Mesenchymal stem cell (in vitro differentiated cells and primary cell): ENCODE measurements around the gene MAPK8.

Experiments used
- DNase-seq: peaks from one replicate; pipeline ENCODE4 v3.0.0-alpha.2; 2013
- H2AFZ ChIP-seq: one replicate; pipeline ENCODE4 v1.6.1; 2013; ENCODE audit warnings: low read depth, mild to moderate bottlenecking, control low read depth, inconsistent platforms, low read length, moderate library complexity
- H2AK5ac ChIP-seq: 2 replicates; pipeline ENCODE4 v1.6.1; 2013; ENCODE audit warnings: low read length, moderate library complexity, mild to moderate bottlenecking, inconsistent platforms; ENCODE audit not compliant: severe bottlenecking
- H2BK120ac ChIP-seq: one replicate; pipeline ENCODE4 v1.6.1; 2013; ENCODE audit warnings: low read depth, mild to moderate bottlenecking, inconsistent platforms, low read length, moderate library complexity
- H2BK12ac ChIP-seq, 2 experiments: one replicate each; pipeline ENCODE4 v1.6.1; 2013; ENCODE audit warnings: inconsistent platforms in 2 of 2, low read length in 2 of 2, mild to moderate bottlenecking in 2 of 2, moderate library complexity in 2 of 2, control low read depth in 1 of 2
- H2BK15ac ChIP-seq: one replicate; pipeline ENCODE4 v1.6.1; 2013; ENCODE audit warnings: mild to moderate bottlenecking, low read depth, inconsistent platforms; ENCODE audit not compliant: poor library complexity, severe bottlenecking
- H2BK5ac ChIP-seq: 2 replicates; pipeline ENCODE4 v1.6.1; 2013; ENCODE audit warnings: low read depth, mild to moderate bottlenecking, low read length, control low read depth, inconsistent platforms; ENCODE audit not compliant: poor library complexity, severe bottlenecking
- H3K14ac ChIP-seq, 2 experiments: one replicate each; pipeline ENCODE4 v1.6.1; 2013; ENCODE audit warnings: inconsistent platforms in 2 of 2, low read length in 2 of 2, control low read depth in 1 of 2, mild to moderate bottlenecking in 1 of 2, moderate library complexity in 1 of 2
- H3K18ac ChIP-seq, 2 experiments: one replicate each; pipeline ENCODE4 v1.6.1; 2013; ENCODE audit warnings: inconsistent platforms in 2 of 2, low read length in 2 of 2, control low read depth in 1 of 2, low read depth in 1 of 2, mild to moderate bottlenecking in 1 of 2
- H3K23ac ChIP-seq, 2 experiments: one replicate each; pipeline ENCODE4 v1.6.1; 2013; ENCODE audit warnings: inconsistent platforms in 2 of 2, low read length in 2 of 2, mild to moderate bottlenecking in 2 of 2, moderate library complexity in 2 of 2, control low read depth in 1 of 2
- H3K27ac ChIP-seq: 2 replicates; pipeline ENCODE4 v1.5.1; 2013; ENCODE audit warnings: mild to moderate bottlenecking, moderate library complexity, low read length, control low read depth, inconsistent platforms; ENCODE audit not compliant: poor library complexity, severe bottlenecking
- H3K27me3 ChIP-seq, 2 experiments: 2 replicates each; pipeline versions ENCODE4 v1.6.1 to v1.7.0; 2013; ENCODE audit warnings: low read length in 2 of 2, mild to moderate bottlenecking in 2 of 2, moderate library complexity in 2 of 2, control low read depth in 1 of 2, inconsistent platforms in 1 of 2; ENCODE audit not compliant: control insufficient read depth in 1 of 2, insufficient read depth in 1 of 2
- H3K36me3 ChIP-seq, 2 experiments: 2 replicates each; pipeline versions ENCODE4 v1.6.1 to v1.7.0; 2013; ENCODE audit warnings: low read length in 2 of 2, control low read depth in 1 of 2, inconsistent platforms in 1 of 2, low read depth in 1 of 2, mild to moderate bottlenecking in 1 of 2; ENCODE audit not compliant: insufficient read depth in 2 of 2, control insufficient read depth in 1 of 2
- H3K4ac ChIP-seq, 2 experiments: one replicate each; pipeline ENCODE4 v1.6.1; 2013; ENCODE audit warnings: inconsistent platforms in 2 of 2, low read length in 2 of 2, mild to moderate bottlenecking in 2 of 2, moderate library complexity in 2 of 2, control low read depth in 1 of 2, low read depth in 1 of 2
- H3K4me1 ChIP-seq: 2 replicates; pipeline ENCODE4 v1.6.1; 2013; ENCODE audit warnings: low read depth, low read length, control low read depth; ENCODE audit not compliant: control insufficient read depth, insufficient read depth
- H3K4me2 ChIP-seq: 2 replicates; pipeline ENCODE4 v1.6.1; 2013; ENCODE audit warnings: low read length, mild to moderate bottlenecking, inconsistent platforms; ENCODE audit not compliant: poor library complexity, severe bottlenecking
- H3K4me3 ChIP-seq, 2 experiments: 2 replicates each; pipeline versions ENCODE4 v1.5.1 to v1.7.0; 2013; ENCODE audit warnings: low read length in 2 of 2, mild to moderate bottlenecking in 2 of 2, control low read depth in 1 of 2, low read depth in 1 of 2; ENCODE audit not compliant: insufficient read depth in 1 of 2
- H3K79me1 ChIP-seq: replicated peaks from 2 replicates; pipeline ENCODE4 v1.6.1; 2013; ENCODE audit warnings: mild to moderate bottlenecking, control low read depth, low read length, inconsistent platforms; ENCODE audit not compliant: poor library complexity, severe bottlenecking
- H3K9ac ChIP-seq: 2 replicates; pipeline ENCODE4 v1.7.0; 2013; ENCODE audit warnings: mild to moderate bottlenecking, low read length, moderate library complexity
- H3K9me3 ChIP-seq: 2 replicates; pipeline ENCODE4 v1.7.0; 2013; ENCODE audit warnings: mild to moderate bottlenecking, low read length; ENCODE audit not compliant: control insufficient read depth
- H4K8ac ChIP-seq: one replicate; pipeline ENCODE4 v1.6.1; 2013; ENCODE audit warnings: inconsistent platforms, mild to moderate bottlenecking, low read length, moderate library complexity
- H4K91ac ChIP-seq: one replicate; pipeline ENCODE4 v1.6.1; 2013; ENCODE audit warnings: mild to moderate bottlenecking, low read length, inconsistent platforms
- WGBS: methylation state at CpG from one replicate; pipeline ENCODE4 v1.1.7; 2013; ENCODE audit warnings: mixed read lengths; 5-methylcytosine and 5-hydroxymethylcytosine counted together

MAPK8 gene

GRCh38 chr10:48482207-48482606, 175.7 kb downstream of the MAPK8 start:
- Histone ChIP-seq H2BK12ac (no peak overlapping the region), H2BK5ac (no peak overlapping the region), H3K4me3 (no peak overlapping the region), H3K4me1 (peaks cover 2% of the 10 kb centered on the region), H4K8ac (no peak overlapping the region), H2BK15ac (no peak overlapping the region), H3K14ac (no peak overlapping the region), H2BK120ac (no peak overlapping the region), H4K91ac (no peak overlapping the region), H2AFZ (no peak overlapping the region), H3K27me3 (no peaks in the 10 kb centered on the region), H3K9me3 (no peaks in the 10 kb centered on the region), H3K4ac (no peak overlapping the region), H3K23ac (no peak overlapping the region), H3K79me1 (peaks cover 3% of the 10 kb centered on the region), H3K9ac (no peak overlapping the region), H3K36me3 (peaks cover 7 to 70% of the 10 kb centered on the region in 2 experiments), H3K4me2 (no peak overlapping the region), H2AK5ac (no peak overlapping the region), H3K18ac (no peak overlapping the region), H3K27ac (no peak overlapping the region)
- whole genome bisulfite sequencing, result 43% methylated on average over 2 of the region's 3 CpGs
- no peak for DNase-seq

- Histone ChIP-seq H2BK12ac (no peak overlapping the region), H3K27ac (no peak overlapping the region), H3K18ac (no peak overlapping the region), H4K91ac (no peak overlapping the region), H3K79me1 (peaks cover 1% of the 10 kb centered on the region), H3K9ac (no peak overlapping the region), H2BK120ac (no peak overlapping the region), H3K9me3 (no peaks in the 10 kb centered on the region), H4K8ac (no peak overlapping the region), H3K14ac (no peak overlapping the region), H3K4me1 (no peaks in the 10 kb centered on the region), H3K23ac (no peak overlapping the region), H3K27me3 (no peaks in the 10 kb centered on the region), H3K4ac (no peak overlapping the region), H3K36me3 (peaks cover 0 to 65% of the 10 kb centered on the region in 2 experiments), H3K4me2 (no peak overlapping the region), H2AK5ac (no peak overlapping the region), H2BK5ac (no peak overlapping the region), H3K4me3 (no peak overlapping the region), H2BK15ac (no peak overlapping the region), H2AFZ (no peak overlapping the region)
- no peak for DNase-seq
- 90% methylated on average over 2 of the region's 3 CpGs for WGBS
Observed at GRCh38 chr10:48484911-48485310, 178.4 kb downstream of the MAPK8 start.

GRCh38 chr10:48485711-48486110, 179.2 kb downstream of the MAPK8 start:
- Histone ChIP-seq H4K91ac (no peak overlapping the region), H3K9ac (no peak overlapping the region), H3K9me3 (no peaks in the 10 kb centered on the region), H2AK5ac (no peak overlapping the region), H2BK12ac (no peak overlapping the region), H3K4me2 (no peak overlapping the region), H3K4me3 (no peak overlapping the region), H4K8ac (no peak overlapping the region), H3K18ac (no peak overlapping the region), H3K4me1 (no peaks in the 10 kb centered on the region), H3K79me1 (peaks cover 3% of the 10 kb centered on the region), H2AFZ (no peak overlapping the region), H3K23ac (no peak overlapping the region), H3K4ac (no peak overlapping the region), H3K27ac (no peak overlapping the region), H3K27me3 (no peaks in the 10 kb centered on the region), H3K36me3 (peaks cover 0 to 65% of the 10 kb centered on the region in 2 experiments), H2BK120ac (no peak overlapping the region), H3K14ac (no peak overlapping the region), H2BK5ac (no peak overlapping the region), H2BK15ac (no peak overlapping the region)
- no peak for DNase-seq

GRCh38 chr10:48487244-48487643, 180.8 kb downstream of the MAPK8 start:
- Histone ChIP-seq H3K4ac (no peak overlapping the region), H4K8ac (no peak overlapping the region), H3K9ac (no peak overlapping the region), H3K4me1 (no peaks in the 10 kb centered on the region), H2BK5ac (no peak overlapping the region), H2BK120ac (no peak overlapping the region), H3K36me3 (peaks cover 0 to 75% of the 10 kb centered on the region in 2 experiments), H4K91ac (no peak overlapping the region), H3K4me3 (no peak overlapping the region), H2AK5ac (no peak overlapping the region), H3K4me2 (no peak overlapping the region), H3K27ac (no peak overlapping the region), H3K23ac (no peak overlapping the region), H3K14ac (peak overlapping the region in 1 of 2 experiments; percentile 57), H2BK15ac (no peak overlapping the region), H3K9me3 (no peaks in the 10 kb centered on the region), H2BK12ac (no peak overlapping the region), H3K27me3 (no peaks in the 10 kb centered on the region), H3K79me1 (peaks cover 3% of the 10 kb centered on the region), H3K18ac (no peak overlapping the region), H2AFZ (no peak overlapping the region)
- DNase-seq, result no peak
- 100% methylated on average over 1 of the region's 1 CpG for WGBS
